Measurements from ENCODE around the gene TM9SF1. TPM values are rescaled to one million over a fixed set of nuclear protein-coding genes. Genes with fewer than 3 reads are reported as not detected.

The TM9SF1 gene
- total RNA-seq, 1 experiment from 2014 or later, result 41.9 TPM

DNA sequence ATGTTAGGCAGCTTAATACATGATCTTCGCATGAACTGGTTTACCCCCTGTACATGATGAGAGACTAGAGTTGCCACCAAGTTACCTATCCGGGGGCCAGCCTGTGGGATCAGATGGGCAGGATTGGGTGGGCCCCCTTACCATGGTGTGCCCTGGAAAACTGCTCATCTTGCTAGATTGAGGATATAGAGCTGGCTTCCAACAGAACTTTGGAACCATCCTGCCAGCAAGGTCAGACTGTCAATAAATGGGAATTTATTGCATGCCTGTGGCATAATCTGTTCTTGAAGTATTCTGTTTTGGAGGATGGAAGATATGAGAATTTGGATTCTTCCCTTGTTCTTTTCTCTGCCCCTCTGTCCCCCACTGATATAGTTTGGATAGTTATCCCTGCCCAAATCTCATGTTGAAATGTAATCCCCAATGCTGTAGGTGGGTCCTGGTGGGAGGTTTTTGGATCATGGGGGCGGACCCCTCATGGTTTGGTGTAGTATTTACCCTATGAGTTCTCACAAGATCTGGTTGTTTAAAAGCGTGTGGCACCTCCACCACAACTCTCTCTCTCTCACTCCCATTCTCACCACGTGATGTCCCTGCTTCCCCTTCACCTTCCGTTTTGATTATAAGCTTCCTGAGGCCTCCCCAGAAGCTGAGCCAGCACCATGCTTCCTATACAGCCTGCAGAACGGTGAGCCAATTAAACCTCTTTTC, 3.7 kb upstream of the TM9SF1 start:
- Mint-ChIP-seq H3K27me3 (ENCODE audit: insufficient read depth, unreplicated experiment) (no peaks in the 10 kb centered on the region), H3K4me3 (ENCODE audit: unreplicated experiment) (no peak overlapping the region), H3K9me3 (ENCODE audit: unreplicated experiment) (peaks cover 21% of the 10 kb centered on the region), H3K4me1 (ENCODE audit: low read depth, unreplicated experiment) (peaks cover 11% of the 10 kb centered on the region), H3K36me3 (ENCODE audit: insufficient read depth, unreplicated experiment) (peaks cover 65% of the 10 kb centered on the region), H3K27ac (ENCODE audit: unreplicated experiment) (no peak overlapping the region)
- H3K9me3 ChIP-seq, result peaks cover 6% of the 10 kb centered on the region
- no peaks in the 10 kb centered on the region for H3K27me3 ChIP-seq (replicated peaks; ENCODE audit: control insufficient read depth, insufficient read depth, low read length)
- no TSS peak for BruUV-seq (replicated peaks)
- CTCF ChIA-PET, result no interaction called here
- no peaks in the 10 kb centered on the region for H3K36me3 ChIP-seq (ENCODE audit: control insufficient read depth, insufficient read depth, low read length)
- POLR2A ChIA-PET, result no interaction called here
- TF ChIP-seq, protein P1, sequence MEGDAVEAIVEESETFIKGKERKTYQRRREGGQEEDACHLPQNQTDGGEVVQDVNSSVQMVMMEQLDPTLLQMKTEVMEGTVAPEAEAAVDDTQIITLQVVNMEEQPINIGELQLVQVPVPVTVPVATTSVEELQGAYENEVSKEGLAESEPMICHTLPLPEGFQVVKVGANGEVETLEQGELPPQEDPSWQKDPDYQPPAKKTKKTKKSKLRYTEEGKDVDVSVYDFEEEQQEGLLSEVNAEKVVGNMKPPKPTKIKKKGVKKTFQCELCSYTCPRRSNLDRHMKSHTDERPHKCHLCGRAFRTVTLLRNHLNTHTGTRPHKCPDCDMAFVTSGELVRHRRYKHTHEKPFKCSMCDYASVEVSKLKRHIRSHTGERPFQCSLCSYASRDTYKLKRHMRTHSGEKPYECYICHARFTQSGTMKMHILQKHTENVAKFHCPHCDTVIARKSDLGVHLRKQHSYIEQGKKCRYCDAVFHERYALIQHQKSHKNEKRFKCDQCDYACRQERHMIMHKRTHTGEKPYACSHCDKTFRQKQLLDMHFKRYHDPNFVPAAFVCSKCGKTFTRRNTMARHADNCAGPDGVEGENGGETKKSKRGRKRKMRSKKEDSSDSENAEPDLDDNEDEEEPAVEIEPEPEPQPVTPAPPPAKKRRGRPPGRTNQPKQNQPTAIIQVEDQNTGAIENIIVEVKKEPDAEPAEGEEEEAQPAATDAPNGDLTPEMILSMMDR (IDR thresholded peaks at IDR 0.05; ENCODE audit: insufficient read depth in 1 of 2, low read depth in 1 of 2, low read length in 1 of 2, severe bottlenecking in 1 of 2, unreplicated experiment in 1 of 2), result no peak
- intact Hi-C loops (cut with micrococcal nuclease; ENCODE audit: unreplicated experiment), result no loop called here
- 0 out of 2 replicates have a peak, but pooled peaks cover 9% of the 10 kb centered on the region for H3K4me1 ChIP-seq
- H3K4me3 ChIP-seq (ENCODE audit: low read depth, low read length), result no peak overlapping the region
- no peak for DNase-seq

DNA sequence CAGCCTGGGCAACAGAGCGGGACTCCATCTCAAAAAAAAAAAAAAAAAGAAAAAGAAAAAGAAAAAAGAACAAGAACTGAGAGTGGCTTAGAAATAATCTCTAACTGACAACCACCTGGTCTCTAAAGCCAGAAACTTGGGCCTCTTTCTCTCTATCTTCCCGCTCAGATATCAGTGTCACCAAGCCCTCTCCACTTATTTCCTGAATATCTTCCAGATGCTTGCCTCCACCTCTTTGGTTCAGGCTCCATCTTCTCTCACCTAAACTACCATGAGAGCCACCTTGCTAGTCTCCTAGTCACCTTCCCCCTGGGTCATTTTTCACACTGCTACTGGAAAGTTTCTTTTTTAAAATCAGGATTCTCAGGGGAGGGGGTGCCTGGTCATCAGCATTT, 1.8 kb upstream of the TM9SF1 start:
- H3K36me3 Mint-ChIP-seq (ENCODE audit: insufficient read depth, unreplicated experiment), result peaks cover 57% of the 10 kb centered on the region
- peaks cover 11% of the 10 kb centered on the region for H3K4me1 Mint-ChIP-seq (ENCODE audit: low read depth, unreplicated experiment)
- peak overlapping the region; percentile 84 for H3K4me3 Mint-ChIP-seq (ENCODE audit: unreplicated experiment)
- H3K4me1 ChIP-seq, result 0 out of 2 replicates have a peak, but pooled peaks cover 9% of the 10 kb centered on the region
- peaks cover 10% of the 10 kb centered on the region for H3K9me3 Mint-ChIP-seq (ENCODE audit: unreplicated experiment)
- no peak for DNase-seq
- H3K9me3 ChIP-seq, result no peaks in the 10 kb centered on the region; the same call in 1 of the 2 replicates
- ChIA-PET CTCF (no interaction called here), POLR2A (interaction anchor here (1.4 to 2.2 kb wide), 2 partner anchors 16 to 74 kb away, joined by 3 to 28 read pairs; partner anchors contain the start of genes CHMP4A and RABGGTA)
- H3K4me3 ChIP-seq (ENCODE audit: low read depth, low read length), result no peak overlapping the region
- H3K36me3 ChIP-seq (ENCODE audit: control insufficient read depth, insufficient read depth, low read length), result no peaks in the 10 kb centered on the region
- H3K27me3 Mint-ChIP-seq (ENCODE audit: insufficient read depth, unreplicated experiment), result no peaks in the 10 kb centered on the region
- peak overlapping the region; percentile 88 for H3K27ac Mint-ChIP-seq (ENCODE audit: unreplicated experiment)
- H3K27me3 ChIP-seq (replicated peaks; ENCODE audit: control insufficient read depth, insufficient read depth, low read length), result no peaks in the 10 kb centered on the region
- TF ChIP-seq, protein P1 (IDR thresholded peaks at IDR 0.05; ENCODE audit: insufficient read depth in 1 of 2, low read depth in 1 of 2, low read length in 1 of 2, severe bottlenecking in 1 of 2, unreplicated experiment in 1 of 2), result no peak
- BruUV-seq (replicated peaks), result no TSS peak
- intact Hi-C loops (cut with micrococcal nuclease; ENCODE audit: unreplicated experiment), result no loop called here

DNA sequence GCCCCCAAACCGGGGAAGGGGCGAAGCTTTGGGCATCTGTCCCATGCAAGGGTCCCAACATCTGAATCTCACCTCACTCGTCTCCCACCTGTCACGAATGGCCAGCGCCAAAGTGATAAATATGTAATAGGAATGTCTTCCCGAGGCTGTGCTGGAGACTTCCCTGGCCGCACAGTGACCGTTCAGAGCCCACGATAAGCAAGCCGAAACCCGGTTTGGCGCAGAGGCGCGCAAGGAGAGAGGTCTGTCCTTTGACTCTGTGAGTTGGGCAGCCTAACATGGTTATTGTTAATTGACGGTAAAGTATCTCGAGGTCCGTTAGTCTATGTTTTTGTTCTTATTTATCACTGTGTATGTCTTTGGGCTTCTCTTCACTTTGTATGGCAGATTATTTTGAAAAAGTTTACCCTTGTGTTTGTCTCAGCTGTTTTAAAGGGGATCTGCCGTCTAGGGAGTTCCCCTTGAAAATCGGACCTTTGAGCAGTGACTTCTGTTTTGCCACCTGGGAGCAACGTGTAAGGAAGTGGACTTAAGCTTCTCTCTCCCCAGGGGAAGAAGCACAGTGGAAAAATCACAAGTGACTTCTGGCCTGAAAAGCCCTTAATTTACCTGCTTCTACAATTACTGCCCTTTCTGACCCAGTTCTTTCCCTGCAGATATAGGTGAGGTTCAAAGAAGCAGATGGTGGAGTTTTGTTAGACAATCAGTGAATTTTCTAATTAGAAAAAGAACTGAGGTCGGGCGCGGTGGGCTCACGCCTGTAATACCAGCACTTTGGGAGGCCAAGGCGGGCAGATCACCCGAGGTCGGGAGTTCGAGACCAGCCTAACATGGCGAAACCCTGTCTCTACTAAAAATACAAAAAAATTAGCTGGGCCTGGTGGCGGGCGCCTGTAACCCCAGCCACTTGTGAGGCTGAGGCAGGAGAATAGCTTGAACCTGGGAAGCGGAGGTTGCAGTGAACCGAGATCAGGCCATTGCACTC, 1.1 kb upstream of the TM9SF1 start:
- H3K36me3 ChIP-seq (ENCODE audit: control insufficient read depth, insufficient read depth, low read length), result no peaks in the 10 kb centered on the region
- H3K9me3 ChIP-seq, result no peaks in the 10 kb centered on the region; the same call in 1 of the 2 replicates
- H3K4me1 ChIP-seq, result 0 out of 2 replicates have a peak, but pooled peaks cover 9% of the 10 kb centered on the region
- H3K36me3 Mint-ChIP-seq (ENCODE audit: insufficient read depth, unreplicated experiment), result peaks cover 56% of the 10 kb centered on the region
- peak overlapping the region; percentile 88 for H3K27ac Mint-ChIP-seq (ENCODE audit: unreplicated experiment)
- no peaks in the 10 kb centered on the region for H3K27me3 ChIP-seq (replicated peaks; ENCODE audit: control insufficient read depth, insufficient read depth, low read length)
- H3K9me3 Mint-ChIP-seq (ENCODE audit: unreplicated experiment), result peaks cover 5% of the 10 kb centered on the region
- H3K4me3 Mint-ChIP-seq (ENCODE audit: unreplicated experiment), result peak overlapping the region; percentile 84
- ChIA-PET POLR2A (interaction anchor here (0.5 to 2.2 kb wide), 9 partner anchors 17 to 82 kb away, joined by 3 to 28 read pairs (median 7); partner anchors contain the start of genes CHMP4A, DCAF11, EMC9 and IRF9), CTCF (interaction anchor here (1.2 to 1.6 kb wide), 2 partner anchors 19 to 35 kb away, joined by 4 to 7 read pairs; partner anchors contain the start of genes IRF9 and MDP1)
- DNase-seq, result no peak
- no peaks in the 10 kb centered on the region for H3K27me3 Mint-ChIP-seq (ENCODE audit: insufficient read depth, unreplicated experiment)
- BruUV-seq (replicated peaks), result TSS peak; percentile 75
- H3K4me3 ChIP-seq (ENCODE audit: low read depth, low read length), result peak overlapping the region; percentile 95
- H3K4me1 Mint-ChIP-seq (ENCODE audit: low read depth, unreplicated experiment), result peaks cover 11% of the 10 kb centered on the region
- intact Hi-C loops (cut with micrococcal nuclease; ENCODE audit: unreplicated experiment), result no loop called here
- TF ChIP-seq, protein P1 (IDR thresholded peaks at IDR 0.05; ENCODE audit: insufficient read depth in 1 of 2, low read depth in 1 of 2, low read length in 1 of 2, severe bottlenecking in 1 of 2, unreplicated experiment in 1 of 2), result no peak

All from Caco-2 (cell line).